Measurements from ENCODE around the gene CORO1A. TPM values are rescaled to one million over a fixed set of nuclear protein-coding genes. Genes with fewer than 3 reads are reported as not detected.
"Not testable (repeated sequence)": the region's sequence is repeated elsewhere in the genome, so short reads cannot be mapped to it uniquely, and the experiment has no call there.

CORO1A gene
- total RNA-seq, 1 donor from 2014 or later = 816 TPM

DNA sequence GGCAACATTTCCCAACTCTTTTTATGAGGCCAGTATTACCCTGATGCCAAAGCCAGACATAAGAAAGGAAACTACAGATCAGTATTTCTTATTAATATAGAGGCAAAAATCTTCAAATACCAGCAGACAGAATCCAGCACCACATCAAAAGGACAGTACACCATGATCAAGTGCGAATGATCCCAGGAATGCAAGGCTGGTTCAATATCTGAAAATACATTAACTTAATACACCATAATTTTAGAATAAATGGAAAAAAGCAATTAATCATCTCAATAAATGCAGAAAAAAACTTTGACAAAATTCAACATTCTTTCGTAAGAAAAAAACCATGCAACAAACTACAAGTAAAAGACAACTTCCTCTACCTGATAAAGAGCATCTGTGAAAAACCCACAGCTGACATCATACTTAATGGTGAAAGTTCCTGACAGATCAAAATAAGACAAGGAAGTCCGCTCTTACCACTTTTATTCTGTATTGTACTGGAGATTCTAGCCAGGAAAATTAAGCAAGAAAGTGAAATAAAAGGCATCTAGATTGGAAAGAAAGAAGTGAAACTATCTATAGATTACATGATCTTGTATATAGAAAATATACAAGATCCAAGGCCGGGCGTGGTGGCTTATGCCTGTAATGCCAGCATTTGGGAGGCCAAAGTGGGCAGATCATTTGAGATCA is 34.0 kb upstream of the CORO1A start:
- H3K27me3 Mint-ChIP-seq (ENCODE audit: insufficient read depth) = peaks cover 1% of the 10 kb centered on the region

DNA sequence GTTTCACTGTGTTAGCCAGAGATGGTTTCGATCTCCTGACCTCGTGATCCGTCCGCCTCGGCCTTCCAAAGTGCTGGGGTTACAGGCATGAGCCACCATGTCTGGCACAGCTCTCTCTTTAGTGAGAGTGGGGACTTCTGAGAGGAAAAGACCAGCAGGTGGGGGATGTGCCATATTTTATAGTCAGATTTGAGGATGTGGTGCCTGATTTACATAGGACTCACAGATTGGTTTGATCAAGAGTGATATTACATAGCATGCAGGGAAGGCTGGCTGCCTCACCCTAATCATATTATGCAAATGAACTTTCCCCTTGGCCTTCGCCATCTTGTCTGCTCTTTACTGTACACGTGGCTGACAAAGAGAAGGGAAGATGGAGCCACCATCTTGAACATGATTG is 32.3 kb upstream of the CORO1A start:
- Mint-ChIP-seq H3K36me3 (ENCODE audit: low read depth) (peaks cover 2% of the 10 kb centered on the region), H3K4me1 (ENCODE audit: low read depth) (no peaks in the 10 kb centered on the region), H3K4me3 (no peak overlapping the region), H3K27ac (no peak overlapping the region), H3K27me3 (ENCODE audit: insufficient read depth) (no peaks in the 10 kb centered on the region), H3K9me3 (peaks cover 12% of the 10 kb centered on the region)
- intact Hi-C loops (cut with micrococcal nuclease) = no loop called here
- no peak for DNase-seq (ENCODE audit: low spot score)

More for the DNA sequence above, 34.0 kb upstream of the CORO1A start:
- intact Hi-C loops (cut with micrococcal nuclease) = no loop called here
- Mint-ChIP-seq H3K4me3 (no peak overlapping the region), H3K4me1 (ENCODE audit: low read depth) (no peaks in the 10 kb centered on the region), H3K36me3 (ENCODE audit: low read depth) (peaks cover 2% of the 10 kb centered on the region), H3K9me3 (peaks cover 12% of the 10 kb centered on the region), H3K27ac (no peak overlapping the region)
- no peak for DNase-seq (ENCODE audit: low spot score)

DNA sequence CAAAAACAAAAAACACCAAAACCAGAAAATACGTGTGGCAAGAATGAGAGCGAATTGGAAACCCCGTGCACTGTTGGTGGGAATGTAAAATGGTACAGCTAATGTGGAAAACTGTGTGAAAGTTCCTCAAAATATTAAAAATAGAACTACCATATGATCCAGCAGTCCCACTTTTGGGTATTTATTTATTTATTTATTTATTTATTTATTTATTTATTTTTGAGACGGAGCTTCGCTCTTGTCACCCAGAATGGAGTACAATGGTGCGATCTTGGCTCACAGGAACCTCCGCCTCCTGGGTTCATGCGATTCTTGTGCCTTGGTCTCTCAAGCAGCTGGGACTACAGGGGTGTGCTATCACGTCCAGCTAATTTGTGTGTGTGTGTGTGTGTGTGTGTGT is 30.9 kb upstream of the CORO1A start:
- Mint-ChIP-seq H3K27me3 (ENCODE audit: insufficient read depth) (no peaks in the 10 kb centered on the region), H3K27ac (no peak overlapping the region), H3K9me3 (peaks cover 12% of the 10 kb centered on the region), H3K4me1 (ENCODE audit: low read depth) (no peaks in the 10 kb centered on the region), H3K4me3 (no peak overlapping the region), H3K36me3 (ENCODE audit: low read depth) (peaks cover 2% of the 10 kb centered on the region)
- no peak for DNase-seq (ENCODE audit: low spot score)
- intact Hi-C loops (cut with micrococcal nuclease) = no loop called here

GRCh38 chr16:30155188-30155587 is 28.2 kb upstream of the CORO1A start:
- Mint-ChIP-seq H3K4me1 (ENCODE audit: low read depth) (no peaks in the 10 kb centered on the region), H3K27ac (no peak overlapping the region), H3K36me3 (ENCODE audit: low read depth) (no peaks in the 10 kb centered on the region), H3K9me3 (no peaks in the 10 kb centered on the region), H3K27me3 (ENCODE audit: insufficient read depth) (no peaks in the 10 kb centered on the region), H3K4me3 (no peak overlapping the region)
- intact Hi-C loops (cut with micrococcal nuclease) = no loop called here
- no peak for DNase-seq (ENCODE audit: low spot score)

DNA sequence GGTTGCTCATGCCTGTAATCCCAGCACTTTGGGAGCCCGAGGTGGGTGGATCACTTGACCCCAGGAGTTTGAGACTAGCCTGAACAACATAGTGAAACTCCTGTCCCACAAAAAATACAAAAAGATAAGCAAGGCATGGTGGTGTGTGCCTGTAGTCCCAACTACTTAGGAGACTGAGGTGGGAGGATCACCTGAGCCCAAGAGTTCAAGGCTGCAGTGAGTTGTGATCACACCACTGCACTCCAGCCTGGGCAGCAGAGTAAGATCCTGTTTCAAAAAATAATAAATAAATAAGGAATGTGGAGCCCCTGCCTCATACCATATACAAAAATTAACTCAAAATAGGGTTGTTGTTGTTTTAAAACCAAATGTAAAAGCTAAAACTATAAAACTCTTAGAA is 26.2 kb upstream of the CORO1A start:
- H3K27ac Mint-ChIP-seq = no peak overlapping the region

DNA sequence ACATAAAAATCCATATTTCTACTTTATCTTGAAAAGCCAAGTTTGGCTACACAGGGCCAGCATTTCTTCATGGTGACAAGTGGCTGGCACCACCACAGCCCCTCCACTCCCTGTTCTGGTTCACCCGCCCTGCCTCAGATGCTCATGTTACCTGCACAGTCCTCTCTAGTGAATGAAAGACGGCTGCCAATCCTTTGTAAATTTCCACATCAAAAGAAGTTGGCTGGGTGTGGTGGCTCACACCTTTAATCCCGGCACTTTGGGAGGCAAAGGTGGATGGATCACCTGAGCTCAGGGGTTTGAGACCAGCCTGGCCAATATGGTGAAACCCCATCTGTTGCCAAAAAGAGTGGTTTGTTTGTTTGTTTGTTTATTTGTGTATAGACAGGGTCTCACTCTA is 19.9 kb upstream of the CORO1A start:
- H3K27me3 Mint-ChIP-seq (ENCODE audit: insufficient read depth) = no peaks in the 10 kb centered on the region
- H3K36me3 Mint-ChIP-seq (ENCODE audit: low read depth) = peaks cover 3% of the 10 kb centered on the region
- no peak overlapping the region for H3K27ac Mint-ChIP-seq
- H3K4me3 Mint-ChIP-seq = no peak overlapping the region
- DNase-seq (ENCODE audit: low spot score) = no peak
- intact Hi-C loops (cut with micrococcal nuclease) = no loop called here
- H3K4me1 Mint-ChIP-seq (ENCODE audit: low read depth) = peaks cover 22% of the 10 kb centered on the region
- no peaks in the 10 kb centered on the region for H3K9me3 Mint-ChIP-seq

More for the DNA sequence above, 26.2 kb upstream of the CORO1A start:
- no peak overlapping the region for H3K4me3 Mint-ChIP-seq
- no peaks in the 10 kb centered on the region for H3K9me3 Mint-ChIP-seq
- no peaks in the 10 kb centered on the region for H3K27me3 Mint-ChIP-seq (ENCODE audit: insufficient read depth)
- H3K4me1 Mint-ChIP-seq (ENCODE audit: low read depth) = no peaks in the 10 kb centered on the region
- no peaks in the 10 kb centered on the region for H3K36me3 Mint-ChIP-seq (ENCODE audit: low read depth)
- DNase-seq (ENCODE audit: low spot score) = no peak
- intact Hi-C loops (cut with micrococcal nuclease) = no loop called here

DNA sequence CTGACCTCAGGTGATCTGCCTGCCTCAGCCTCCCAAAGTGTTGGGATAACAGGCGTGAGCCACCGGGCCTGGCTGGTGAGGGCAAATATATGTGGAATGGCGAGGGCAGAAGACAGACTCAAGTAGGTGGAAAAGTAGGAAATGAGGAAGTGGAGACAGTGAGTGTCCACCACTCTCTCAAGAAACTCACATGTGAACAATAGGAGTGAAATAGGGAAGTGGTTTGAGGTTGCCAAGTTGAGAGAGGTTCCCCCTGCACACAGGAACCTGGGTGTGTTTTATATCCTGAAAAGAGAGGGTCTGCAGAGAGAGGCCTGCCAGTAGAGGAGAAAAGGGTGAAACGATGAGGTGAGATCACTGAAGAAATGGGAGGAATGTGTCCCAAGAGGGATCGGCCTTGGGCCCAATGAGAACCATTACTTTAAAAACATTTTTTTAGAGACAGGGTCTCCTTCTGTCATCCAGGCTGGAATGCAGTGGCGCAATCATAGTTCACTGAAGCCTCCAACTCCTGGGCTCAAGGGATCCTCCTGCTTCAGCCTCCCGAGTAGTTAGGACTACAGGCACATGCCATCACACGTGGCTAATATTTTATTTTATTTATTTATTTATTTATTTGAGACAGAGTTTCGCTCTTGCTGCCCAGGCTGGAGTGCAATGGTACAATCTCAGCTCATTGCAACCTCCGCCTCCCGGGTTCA is 17.1 kb upstream of the CORO1A start:
- no peaks in the 10 kb centered on the region for H3K27me3 Mint-ChIP-seq (ENCODE audit: insufficient read depth)
- no peak overlapping the region for H3K4me3 Mint-ChIP-seq
- H3K4me1 Mint-ChIP-seq (ENCODE audit: low read depth) = peaks cover 22% of the 10 kb centered on the region
- peaks cover 3% of the 10 kb centered on the region for H3K36me3 Mint-ChIP-seq (ENCODE audit: low read depth)
- H3K27ac Mint-ChIP-seq = peak overlapping the region; percentile 26
- H3K9me3 Mint-ChIP-seq = no peaks in the 10 kb centered on the region
- no peak for DNase-seq (ENCODE audit: low spot score)
- intact Hi-C loops (cut with micrococcal nuclease) = no loop called here

GRCh38 chr16:30168746-30169145 is 14.7 kb upstream of the CORO1A start:
- H3K27ac Mint-ChIP-seq; H3K36me3 Mint-ChIP-seq (ENCODE audit: low read depth); H3K4me3 Mint-ChIP-seq; intact Hi-C loops (cut with micrococcal nuclease); DNase-seq (ENCODE audit: low spot score); H3K9me3 Mint-ChIP-seq; H3K27me3 Mint-ChIP-seq (ENCODE audit: insufficient read depth): not testable (repeated sequence)
- peaks cover 22% of the 10 kb centered on the region for H3K4me1 Mint-ChIP-seq (ENCODE audit: low read depth)

- not testable (repeated sequence) for H3K27me3 Mint-ChIP-seq (ENCODE audit: insufficient read depth)
Measured at GRCh38 chr16:30169416-30169815, 14.0 kb upstream of the CORO1A start.

GRCh38 chr16:30170145-30170544 is 13.3 kb upstream of the CORO1A start:
- DNase-seq (ENCODE audit: low spot score); H3K27ac Mint-ChIP-seq; H3K9me3 Mint-ChIP-seq; H3K36me3 Mint-ChIP-seq (ENCODE audit: low read depth); intact Hi-C loops (cut with micrococcal nuclease); H3K27me3 Mint-ChIP-seq (ENCODE audit: insufficient read depth); H3K4me3 Mint-ChIP-seq: not testable (repeated sequence)
- peaks cover 18% of the 10 kb centered on the region for H3K4me1 Mint-ChIP-seq (ENCODE audit: low read depth)

More at GRCh38 chr16:30169416-30169815, 14.0 kb upstream of the CORO1A start:
- intact Hi-C loops (cut with micrococcal nuclease); H3K9me3 Mint-ChIP-seq; DNase-seq (ENCODE audit: low spot score); H3K4me3 Mint-ChIP-seq; H3K27ac Mint-ChIP-seq; H3K36me3 Mint-ChIP-seq (ENCODE audit: low read depth): not testable (repeated sequence)
- peaks cover 22% of the 10 kb centered on the region for H3K4me1 Mint-ChIP-seq (ENCODE audit: low read depth)

GRCh38 chr16:30173054-30173453 is 10.3 kb upstream of the CORO1A start:
- no peak for DNase-seq (ENCODE audit: low spot score)
- Mint-ChIP-seq H3K27me3 (ENCODE audit: insufficient read depth) (no peaks in the 10 kb centered on the region), H3K36me3 (ENCODE audit: low read depth) (no peaks in the 10 kb centered on the region), H3K27ac (no peak overlapping the region), H3K4me3 (no peak overlapping the region), H3K9me3 (no peaks in the 10 kb centered on the region), H3K4me1 (ENCODE audit: low read depth) (no peaks in the 10 kb centered on the region)
- intact Hi-C loops (cut with micrococcal nuclease) = no loop called here

DNA sequence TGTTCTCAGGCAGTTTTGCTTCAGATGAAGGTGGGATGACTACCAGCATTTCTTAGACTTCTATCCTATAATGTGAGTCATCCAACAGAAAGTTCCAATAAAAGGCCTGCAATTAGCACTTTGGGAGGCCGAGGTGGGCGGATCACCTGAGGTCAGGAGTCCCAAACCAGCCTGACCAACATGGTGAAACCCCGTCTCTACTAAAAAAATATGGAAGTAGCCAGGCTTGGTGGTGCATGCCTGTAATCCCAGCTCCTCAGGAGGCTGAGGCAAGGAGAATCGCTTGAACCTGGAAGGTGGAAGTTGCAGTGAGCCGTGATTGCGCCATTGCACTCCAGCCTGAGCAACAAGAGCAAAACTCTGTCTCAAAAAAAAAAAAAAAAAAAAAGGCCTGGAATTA is 6.5 kb upstream of the CORO1A start:
- H3K27ac Mint-ChIP-seq; H3K4me3 Mint-ChIP-seq; intact Hi-C loops (cut with micrococcal nuclease); H3K9me3 Mint-ChIP-seq; H3K4me1 Mint-ChIP-seq (ENCODE audit: low read depth); H3K36me3 Mint-ChIP-seq (ENCODE audit: low read depth); H3K27me3 Mint-ChIP-seq (ENCODE audit: insufficient read depth); DNase-seq (ENCODE audit: low spot score): not testable (repeated sequence)

GRCh38 chr16:30179195-30179594 is 4.2 kb upstream of the CORO1A start:
- H3K27me3 Mint-ChIP-seq (ENCODE audit: insufficient read depth) = no peaks in the 10 kb centered on the region
- no peak for DNase-seq (ENCODE audit: low spot score)
- H3K36me3 Mint-ChIP-seq (ENCODE audit: low read depth) = peaks cover 3% of the 10 kb centered on the region
- H3K4me3 Mint-ChIP-seq = no peak overlapping the region
- peaks cover 10% of the 10 kb centered on the region for H3K4me1 Mint-ChIP-seq (ENCODE audit: low read depth)
- intact Hi-C loops (cut with micrococcal nuclease) = no loop called here
- H3K9me3 Mint-ChIP-seq = no peaks in the 10 kb centered on the region
- no peak overlapping the region for H3K27ac Mint-ChIP-seq
